GM10847 (cell line): ENCODE data around the gene HAUS1.

ENCODE experiments used
- POLR2A ChIP-seq: IDR thresholded peaks from 2 replicates; pipeline ENCODE4 v1.6.1; 2011; ENCODE audit not compliant: insufficient read length; ENCODE audit errors: extremely low read depth

HAUS1 gene

GRCh38 chr18:46164920-46165319 is 60.7 kb downstream of the HAUS1 start:
- no peak for TF ChIP-seq POLR2A

DNA sequence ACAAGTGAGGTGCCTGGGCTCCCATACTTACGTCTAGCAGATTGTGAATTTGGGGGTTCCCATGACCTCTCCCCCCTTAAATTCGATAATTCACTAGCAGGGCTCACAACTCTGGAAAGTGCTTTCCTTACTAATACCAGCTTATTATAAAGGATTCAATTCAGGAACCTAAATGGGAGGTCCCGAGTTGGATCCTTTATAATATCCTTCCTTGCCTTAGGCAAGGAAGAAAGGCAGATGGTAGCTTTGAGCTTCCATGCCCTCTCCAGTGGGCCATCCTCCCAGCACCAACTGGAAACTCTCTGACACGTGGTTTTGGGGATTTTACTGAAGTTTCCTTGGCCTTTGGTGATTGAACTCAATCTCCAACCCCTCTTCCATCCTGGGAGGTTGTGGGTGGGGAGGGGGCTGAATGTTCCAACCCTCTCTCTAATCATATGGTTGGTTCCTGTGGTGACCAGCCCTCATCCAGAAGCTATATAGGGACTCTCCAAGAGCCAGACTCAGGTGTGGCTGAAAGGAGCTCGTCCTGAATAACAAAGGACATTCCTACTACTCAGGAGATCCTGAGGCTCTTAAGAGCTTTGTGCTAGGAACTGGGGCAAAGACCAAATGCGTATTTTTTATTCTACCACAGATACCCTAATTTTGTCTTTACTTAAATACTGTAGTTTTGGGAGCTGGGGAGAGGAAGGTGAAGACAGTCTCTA is 62.2 kb downstream of the HAUS1 start:
- TF ChIP-seq POLR2A = no peak

DNA sequence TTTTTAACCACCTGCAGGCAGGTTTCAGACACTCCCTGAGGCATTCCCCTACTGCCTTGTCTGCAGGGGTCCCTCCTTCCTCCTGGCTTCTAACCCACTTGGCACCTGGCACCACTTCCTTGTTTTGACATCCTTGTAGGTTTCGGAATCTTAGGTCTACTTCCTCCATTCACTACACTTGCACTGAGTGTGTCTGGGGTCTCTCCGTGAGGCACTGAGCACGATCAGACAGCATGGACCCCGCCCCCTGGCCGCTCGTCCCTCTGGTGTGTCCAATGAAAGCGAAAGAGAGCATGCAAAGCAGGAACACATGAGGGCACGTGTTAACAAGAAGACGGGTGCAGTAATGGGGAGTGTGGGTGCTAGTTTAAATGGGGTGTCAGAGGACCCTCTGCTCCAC is 63.8 kb downstream of the HAUS1 start:
- TF ChIP-seq POLR2A = no peak

GRCh38 chr18:46169464-46169941 is 65.3 kb downstream of the HAUS1 start:
- no peak for TF ChIP-seq POLR2A

DNA sequence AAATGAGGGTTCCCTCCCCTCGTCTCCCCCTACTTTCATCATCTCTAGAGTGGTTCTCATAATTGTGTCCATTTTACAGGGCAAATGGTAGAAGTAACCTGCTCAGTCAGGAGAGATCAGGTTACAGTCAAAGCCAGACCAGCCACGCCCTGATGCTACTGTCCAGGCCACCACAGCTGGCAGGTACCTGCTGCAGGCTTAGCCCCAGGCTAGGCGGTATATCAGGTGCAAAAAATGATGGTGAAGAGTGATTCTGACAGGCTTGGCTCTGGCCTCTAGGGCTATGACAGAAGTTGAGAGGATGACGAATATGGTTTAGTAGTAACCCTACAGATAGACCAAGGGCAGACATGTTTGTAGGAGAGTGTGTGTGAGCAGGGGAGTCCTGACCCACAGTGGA is 67.1 kb downstream of the HAUS1 start:
- no peak for TF ChIP-seq POLR2A

GRCh38 chr18:46173393-46174341 is 69.5 kb downstream of the HAUS1 start:
- TF ChIP-seq POLR2A = peak; percentile 76

DNA sequence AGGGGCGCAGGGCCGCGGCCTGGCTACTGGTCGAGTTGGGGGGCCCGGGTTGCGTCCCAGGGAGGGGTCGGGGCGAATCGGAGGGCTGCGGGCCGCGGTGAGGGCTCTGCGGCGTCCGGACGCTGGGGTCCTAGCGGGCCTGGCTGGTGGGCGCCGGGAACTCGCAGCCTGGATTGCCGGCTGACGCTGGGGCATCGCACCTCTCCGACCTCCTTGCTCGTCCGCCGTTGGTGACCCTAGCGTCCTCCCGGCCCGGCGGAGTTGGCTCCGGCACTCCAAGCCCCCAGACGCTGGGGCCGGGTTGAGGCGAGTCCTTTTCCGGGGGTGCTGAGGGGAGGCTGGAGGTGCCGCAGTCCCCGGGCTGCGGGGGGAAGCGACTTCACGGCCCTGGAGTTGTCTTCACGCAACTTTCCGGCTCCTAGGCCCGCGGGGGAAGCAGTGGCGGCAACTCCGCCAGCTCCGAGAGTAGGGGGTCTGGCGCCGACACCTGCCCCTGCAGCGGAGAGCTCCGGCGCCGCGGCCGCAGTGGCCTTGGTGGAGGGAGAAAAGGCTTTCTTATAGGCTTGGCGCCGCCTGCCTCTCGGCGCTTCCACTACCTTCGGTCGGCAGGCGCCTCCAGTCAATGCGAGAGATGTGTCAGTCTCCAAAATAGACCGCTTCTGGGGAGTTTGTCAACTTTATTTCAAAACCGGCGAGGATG is 70.3 kb downstream of the HAUS1 start:
- peak; percentile 20 for TF ChIP-seq POLR2A

GRCh38 chr18:46176001-46176400 is 71.8 kb downstream of the HAUS1 start:
- TF ChIP-seq POLR2A = no peak
